Esophagus squamous epithelium (tissue), 4 donors: ENCODE data around the gene TGM3.

Experiments
- POLR2A ChIP-seq, 4 donors: fragments of 450-650 bp; IDR thresholded peaks; one replicate each; pipeline ENCODE4 v1.6.1; 2017; ENCODE audit warnings: antibody characterized with exemption in 4 of 4, mild to moderate bottlenecking in 4 of 4, moderate library complexity in 3 of 4
- TF ChIP-seq, protein P1 (sequence below), 6 experiments: fragments of 450-650 bp in 4 of 6; fragments of 200-600 bp in 2 of 6; sonication (generic) in 2 of 6; IDR thresholded peaks; one replicate each; pipeline ENCODE4 v1.5.1; 2016 to 2019; ENCODE audit warnings: antibody characterized with exemption in 6 of 6, mild to moderate bottlenecking in 4 of 6, moderate library complexity in 4 of 6

DNA sequence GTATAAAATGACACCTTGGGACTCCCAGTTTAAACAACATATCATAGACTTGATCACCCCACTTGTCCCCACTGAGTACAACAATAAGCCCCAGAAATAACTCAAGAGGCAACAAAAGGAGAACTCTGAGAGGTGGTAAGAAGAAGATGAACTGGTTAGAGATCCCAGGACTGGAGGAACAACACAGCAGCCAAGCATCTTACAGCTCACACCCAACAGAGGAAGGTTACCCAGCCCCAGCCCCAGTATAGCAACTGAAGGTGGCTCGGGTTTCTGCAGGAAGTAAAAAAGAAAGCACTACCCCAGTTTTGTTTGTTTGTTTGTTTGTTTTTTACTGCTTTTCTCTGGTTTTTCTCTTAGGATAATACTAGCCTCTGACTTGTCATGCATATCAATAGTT lies 67.8 kb downstream of the TGM3 start:
- TF ChIP-seq, protein P1, sequence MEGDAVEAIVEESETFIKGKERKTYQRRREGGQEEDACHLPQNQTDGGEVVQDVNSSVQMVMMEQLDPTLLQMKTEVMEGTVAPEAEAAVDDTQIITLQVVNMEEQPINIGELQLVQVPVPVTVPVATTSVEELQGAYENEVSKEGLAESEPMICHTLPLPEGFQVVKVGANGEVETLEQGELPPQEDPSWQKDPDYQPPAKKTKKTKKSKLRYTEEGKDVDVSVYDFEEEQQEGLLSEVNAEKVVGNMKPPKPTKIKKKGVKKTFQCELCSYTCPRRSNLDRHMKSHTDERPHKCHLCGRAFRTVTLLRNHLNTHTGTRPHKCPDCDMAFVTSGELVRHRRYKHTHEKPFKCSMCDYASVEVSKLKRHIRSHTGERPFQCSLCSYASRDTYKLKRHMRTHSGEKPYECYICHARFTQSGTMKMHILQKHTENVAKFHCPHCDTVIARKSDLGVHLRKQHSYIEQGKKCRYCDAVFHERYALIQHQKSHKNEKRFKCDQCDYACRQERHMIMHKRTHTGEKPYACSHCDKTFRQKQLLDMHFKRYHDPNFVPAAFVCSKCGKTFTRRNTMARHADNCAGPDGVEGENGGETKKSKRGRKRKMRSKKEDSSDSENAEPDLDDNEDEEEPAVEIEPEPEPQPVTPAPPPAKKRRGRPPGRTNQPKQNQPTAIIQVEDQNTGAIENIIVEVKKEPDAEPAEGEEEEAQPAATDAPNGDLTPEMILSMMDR (IDR thresholded peaks at IDR 0.05): no peak
- no peak for TF ChIP-seq POLR2A (IDR thresholded peaks at IDR 0.05)
